Uterus (tissue), 4 donors: ENCODE results near the gene SGCE. TPM values are rescaled to one million over a fixed set of nuclear protein-coding genes. Genes with fewer than 3 reads are reported as not detected.

Experiments
- DNase-seq, 2 donors: peaks; one replicate each; pipeline ENCODE4 v3.0.0-alpha.2; 2019 to 2020
- H3K27ac ChIP-seq, 2 donors: fragments of 200-600 bp; sonication (generic); 1 replicate in 1 of 2; 2 replicates in 1 of 2; pipeline ENCODE4 v1.5.1; 2016 to 2018
- H3K27me3 ChIP-seq, 2 donors: fragments of 200-600 bp; sonication (generic); one replicate each; pipeline ENCODE4 v1.5.1; 2018 to 2019; ENCODE audit warnings: control low read depth in 1 of 2
- H3K36me3 ChIP-seq, 2 donors: fragments of 200-600 bp; sonication (generic); one replicate each; pipeline ENCODE4 v1.5.1; 2019; ENCODE audit warnings: control low read depth in 1 of 2
- H3K4me1 ChIP-seq, 2 donors: fragments of 200-600 bp; sonication (generic); one replicate each; pipeline ENCODE4 v1.5.1; 2018 to 2019; ENCODE audit warnings: control low read depth in 1 of 2
- H3K4me3 ChIP-seq, 2 donors: fragments of 200-600 bp; sonication (generic); 1 replicate in 1 of 2; 2 replicates in 1 of 2; pipeline ENCODE4 v1.5.1; 2018 to 2019; ENCODE audit warnings: mild to moderate bottlenecking in 1 of 2
- H3K9me3 ChIP-seq, 2 donors: fragments of 200-600 bp; sonication (generic); one replicate each; pipeline ENCODE4 v1.5.1; 2019; ENCODE audit warnings: control low read depth in 1 of 2
- POLR2A ChIP-seq, 2 donors: fragments of 450-650 bp; IDR thresholded peaks; one replicate each; pipeline ENCODE4 v1.6.1; 2016; ENCODE audit warnings: antibody characterized with exemption in 2 of 2, mild to moderate bottlenecking in 1 of 2, moderate library complexity in 1 of 2
- intact Hi-C: fragments of 100-400 bp; cut with DNase I; formaldehyde crosslinking; loops from one replicate; pipeline ENCODE4 v1.15.1; 2023; ENCODE audit warnings: low total_unique reads
- total RNA-seq, 4 donors: library from RNA; depleted of rRNA in 3 of 4; stranded (reverse); fragments of >200 nt in 3 of 4; gene quantifications; one replicate each; pipeline versions ENCODE4 v1.1.0 to v1.2.4, GENCODE V29; 2014 to 2023
- TF ChIP-seq, protein P1 (sequence below), 4 experiments: fragments of 200-600 bp in 2 of 4; fragments of 450-650 bp in 2 of 4; sonication (generic) in 2 of 4; IDR thresholded peaks; one replicate each; pipeline ENCODE4 v1.5.1; 2016 to 2019; ENCODE audit warnings: antibody characterized with exemption in 4 of 4, mild to moderate bottlenecking in 2 of 4, moderate library complexity in 1 of 4
- donor health status: DM: yes; HTN: yes; CAD: no.

Gene SGCE
- total RNA-seq, 4 donors from 2014 or later, result 118 to 790 (median 182) TPM

GRCh38 chr7:94697035-94697974 lies 41.4 kb upstream of the SGCE start:
- Histone ChIP-seq H3K27ac (peak overlapping the region; percentile 31 to 36), H3K36me3 (no peaks in the 10 kb centered on the region), H3K9me3 (no peaks in the 10 kb centered on the region), H3K4me1 (peaks cover 0 to 4% of the 10 kb centered on the region in 2 donors), H3K27me3 (no peaks in the 10 kb centered on the region), H3K4me3 (no peak overlapping the region)
- no peak for TF ChIP-seq POLR2A (IDR thresholded peaks at IDR 0.05)
- TF ChIP-seq, protein P1, sequence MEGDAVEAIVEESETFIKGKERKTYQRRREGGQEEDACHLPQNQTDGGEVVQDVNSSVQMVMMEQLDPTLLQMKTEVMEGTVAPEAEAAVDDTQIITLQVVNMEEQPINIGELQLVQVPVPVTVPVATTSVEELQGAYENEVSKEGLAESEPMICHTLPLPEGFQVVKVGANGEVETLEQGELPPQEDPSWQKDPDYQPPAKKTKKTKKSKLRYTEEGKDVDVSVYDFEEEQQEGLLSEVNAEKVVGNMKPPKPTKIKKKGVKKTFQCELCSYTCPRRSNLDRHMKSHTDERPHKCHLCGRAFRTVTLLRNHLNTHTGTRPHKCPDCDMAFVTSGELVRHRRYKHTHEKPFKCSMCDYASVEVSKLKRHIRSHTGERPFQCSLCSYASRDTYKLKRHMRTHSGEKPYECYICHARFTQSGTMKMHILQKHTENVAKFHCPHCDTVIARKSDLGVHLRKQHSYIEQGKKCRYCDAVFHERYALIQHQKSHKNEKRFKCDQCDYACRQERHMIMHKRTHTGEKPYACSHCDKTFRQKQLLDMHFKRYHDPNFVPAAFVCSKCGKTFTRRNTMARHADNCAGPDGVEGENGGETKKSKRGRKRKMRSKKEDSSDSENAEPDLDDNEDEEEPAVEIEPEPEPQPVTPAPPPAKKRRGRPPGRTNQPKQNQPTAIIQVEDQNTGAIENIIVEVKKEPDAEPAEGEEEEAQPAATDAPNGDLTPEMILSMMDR (IDR thresholded peaks at IDR 0.05), result no peak
- intact Hi-C loops, result no loop called here
- peak; percentile 69 to 77 for DNase-seq

DNA sequence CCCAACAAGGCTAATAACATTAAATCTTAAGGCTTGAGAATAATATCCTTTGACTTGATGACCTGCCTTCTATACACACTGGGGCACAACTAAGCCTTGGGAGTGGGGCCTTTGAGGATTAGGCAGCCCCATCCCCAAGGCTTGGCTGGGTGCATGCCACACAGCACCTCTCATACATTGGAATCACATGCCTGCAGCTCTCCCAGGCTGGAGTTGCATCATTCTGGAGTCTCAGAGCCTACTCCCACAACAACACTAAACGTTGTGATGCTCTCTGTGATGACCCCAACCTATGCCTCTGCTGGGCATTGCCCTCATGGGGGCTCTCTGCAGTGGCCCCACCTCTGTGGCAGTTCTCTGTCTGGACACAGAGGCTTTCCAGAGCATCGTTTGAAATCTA lies 31.9 kb upstream of the SGCE start:
- no peak for DNase-seq
- H3K27ac ChIP-seq, result no peak overlapping the region
- no peak overlapping the region for H3K4me3 ChIP-seq
- H3K36me3 ChIP-seq, result no peaks in the 10 kb centered on the region
- H3K27me3 ChIP-seq, result no peaks in the 10 kb centered on the region
- no peaks in the 10 kb centered on the region for H3K9me3 ChIP-seq
- no peak for TF ChIP-seq POLR2A (IDR thresholded peaks at IDR 0.05)
- TF ChIP-seq, protein P1 (IDR thresholded peaks at IDR 0.05), result no peak
- no peaks in the 10 kb centered on the region for H3K4me1 ChIP-seq
- intact Hi-C loops, result no loop called here

DNA sequence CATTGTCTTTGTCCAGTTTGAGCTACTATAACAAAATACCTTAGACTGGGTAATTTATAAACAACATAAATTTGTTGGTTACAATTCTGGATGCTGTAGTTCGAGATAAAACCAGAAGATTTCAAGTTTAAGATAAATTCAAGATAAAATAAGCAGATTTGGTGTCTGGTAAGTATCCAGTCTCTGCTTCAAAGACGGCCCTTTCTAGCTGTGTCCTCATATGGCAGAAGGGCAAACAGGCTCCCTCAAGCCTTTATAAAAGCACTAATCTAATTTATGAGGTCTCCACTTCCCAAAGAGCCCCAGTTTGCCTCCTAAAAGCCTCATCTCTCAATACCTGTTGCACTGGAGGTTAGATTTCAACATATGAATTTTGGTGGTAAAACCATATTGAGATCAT lies 31.1 kb upstream of the SGCE start:
- Histone ChIP-seq H3K4me1 (no peaks in the 10 kb centered on the region), H3K4me3 (no peak overlapping the region), H3K9me3 (no peaks in the 10 kb centered on the region), H3K27ac (no peak overlapping the region), H3K27me3 (no peaks in the 10 kb centered on the region), H3K36me3 (no peaks in the 10 kb centered on the region)
- DNase-seq, result no peak
- intact Hi-C loops, result no loop called here
- no peak for TF ChIP-seq POLR2A (IDR thresholded peaks at IDR 0.05)

DNA sequence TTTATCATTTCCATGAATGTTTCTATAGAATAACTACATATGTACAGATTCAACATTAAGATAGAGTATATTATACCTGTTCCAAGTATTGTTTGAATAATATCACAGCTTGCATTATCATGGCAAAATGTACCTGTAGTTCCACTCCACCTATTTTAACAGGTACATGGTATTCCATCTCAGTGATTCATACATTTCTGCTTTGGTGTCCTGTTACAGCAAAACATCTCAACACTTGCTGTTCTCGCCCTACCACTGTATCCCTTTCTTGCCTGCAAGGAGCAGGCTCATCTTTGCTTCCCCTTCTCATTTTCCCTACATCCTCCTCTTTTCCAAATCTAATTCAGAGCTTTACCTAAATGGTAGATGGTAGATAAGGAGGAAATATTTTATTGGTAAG lies 27.1 kb upstream of the SGCE start:
- no peaks in the 10 kb centered on the region for H3K36me3 ChIP-seq
- no peak overlapping the region for H3K4me3 ChIP-seq
- no peaks in the 10 kb centered on the region for H3K4me1 ChIP-seq
- no peaks in the 10 kb centered on the region for H3K9me3 ChIP-seq
- no peaks in the 10 kb centered on the region for H3K27me3 ChIP-seq
- no peak for DNase-seq
- TF ChIP-seq, protein P1 (IDR thresholded peaks at IDR 0.05), result no peak
- no peak for TF ChIP-seq POLR2A (IDR thresholded peaks at IDR 0.05)
- intact Hi-C loops, result no loop called here
- H3K27ac ChIP-seq, result no peak overlapping the region

GRCh38 chr7:94679358-94679757 lies 23.4 kb upstream of the SGCE start:
- DNase-seq, result no peak
- no peaks in the 10 kb centered on the region for H3K9me3 ChIP-seq
- intact Hi-C loops, result no loop called here
- no peaks in the 10 kb centered on the region for H3K4me1 ChIP-seq
- H3K27me3 ChIP-seq, result no peaks in the 10 kb centered on the region
- H3K27ac ChIP-seq, result no peak overlapping the region
- no peak overlapping the region for H3K4me3 ChIP-seq
- H3K36me3 ChIP-seq, result no peaks in the 10 kb centered on the region
- TF ChIP-seq POLR2A (IDR thresholded peaks at IDR 0.05), result no peak
- TF ChIP-seq, protein P1 (IDR thresholded peaks at IDR 0.05), result no peak
